A549 (cell line): ENCODE results near the gene ZFP92. TPM values are rescaled to one million over a fixed set of nuclear protein-coding genes. Genes with fewer than 3 reads are reported as not detected.

ENCODE experiments used
- ATAC-seq, 2 experiments: fragments of 200-7000 bp in 1 of 2; fragments of >200 bp in 1 of 2; cut with Nextera tagmentation in 1 of 2; cut with Tn5 transposase in 1 of 2; 3 replicates each; pipeline versions ENCODE4 v1.8.0 to v1.9.1; 2018 to 2020; ENCODE audit warnings: mild to moderate bottlenecking in 1 of 2, moderate library complexity in 1 of 2
- CTCF ChIA-PET: fragments of 300-600 bp; sonication (Branson Sonifier 250); formaldehyde crosslinking; extraction: SDS; loops from one replicate; lab custom pipeline; 2021; ENCODE audit warnings: antibody characterized with exemption, inconsistent platforms; lab: Yijun Ruan, JAX
- POLR2A ChIA-PET: fragments of 350-600 bp; formaldehyde crosslinking; extraction: SDS; loops from one replicate; lab custom pipeline; 2021; ENCODE audit warnings: antibody characterized with exemption, inconsistent platforms; lab: Yijun Ruan, JAX
- DNase-seq, 2 experiments: peaks; one replicate each; pipeline versions ENCODE4 v3.0.0 to v3.0.0-alpha.2; 2011 to 2016; ENCODE audit warnings: low read depth in 1 of 2, low spot score in 1 of 2
- FAIRE-seq: peaks from 2 replicates; lab custom pipeline; 2011; peaks lifted over from hg19 to GRCh38; lab: Jason Lieb, UNC
- H3K27ac ChIP-seq, 2 experiments: fragments of >200 bp; sonication (Bioruptor Twin); formaldehyde crosslinking; 3 replicates each; pipeline ENCODE4 v1.5.1; 2016 to 2017
- H3K4me1 ChIP-seq: fragments of >200 bp; sonication (Bioruptor Twin); formaldehyde crosslinking; 3 replicates; pipeline ENCODE4 v1.6.1; 2016
- H3K4me2 ChIP-seq: fragments of >200 bp; sonication (Bioruptor Twin); formaldehyde crosslinking; 3 replicates; pipeline ENCODE4 v1.6.1; 2016
- H3K4me3 ChIP-seq: fragments of >200 bp; sonication (Bioruptor Twin); formaldehyde crosslinking; 3 replicates; pipeline ENCODE4 v1.5.1; 2016
- H3K9me3 ChIP-seq: fragments of >200 bp; sonication (Bioruptor Twin); formaldehyde crosslinking; 3 replicates; pipeline ENCODE4 v1.6.1; 2016
- CBX8 ChIP-seq: fragments of 200-600 bp; sonication (generic); IDR thresholded peaks from 2 replicates; pipeline ENCODE4 v1.6.1; 2016
- CEBPB ChIP-seq, 2 experiments: fragments of >200 bp in 1 of 2; sonication (Bioruptor Twin) in 1 of 2; formaldehyde crosslinking in 1 of 2; IDR thresholded peaks; 2 replicates each; pipeline ENCODE4 v1.6.1; 2012 to 2016
- CHD2 ChIP-seq: fragments of 150-350 bp; IDR thresholded peaks from 2 replicates; pipeline ENCODE4 v1.6.1; 2014; ENCODE audit warnings: low read length; ENCODE audit not compliant: partially characterized antibody
- CTCF ChIP-seq: fragments of >200 bp; sonication (Bioruptor Twin); formaldehyde crosslinking; IDR thresholded peaks from 3 replicates; pipeline ENCODE4 v1.5.1; 2016
- EHF ChIP-seq: fragments of 250-450 bp; sonication (Bioruptor Pico); IDR thresholded peaks from 2 replicates; pipeline ENCODE4 v1.5.0; 2020; ENCODE audit warnings: mild to moderate bottlenecking
- EHMT2 ChIP-seq: fragments of 200-600 bp; sonication (generic); IDR thresholded peaks from 2 replicates; pipeline ENCODE4 v1.6.1; 2016; ENCODE audit warnings: antibody characterized with exemption, low read depth, mild to moderate bottlenecking, moderate library complexity
- EP300 ChIP-seq, 2 experiments: fragments of >200 bp; sonication (Bioruptor Twin); formaldehyde crosslinking; IDR thresholded peaks; 2 replicates in 1 of 2; 3 replicates in 1 of 2; pipeline ENCODE4 v1.6.1; 2016 to 2017
- ESRRA ChIP-seq: fragments of 150-350 bp; IDR thresholded peaks from 2 replicates; pipeline ENCODE4 v1.6.1; 2014; ENCODE audit warnings: mild to moderate bottlenecking, low read length, borderline replicate concordance
- FOSB ChIP-seq: fragments of 250-450 bp; sonication (Bioruptor Pico); IDR thresholded peaks from 2 replicates; pipeline ENCODE4 v1.5.0; 2020; ENCODE audit warnings: mild to moderate bottlenecking, moderate library complexity
- FOSL2 ChIP-seq, 2 experiments: fragments of 450-650 bp in 1 of 2; fragments of >200 bp in 1 of 2; sonication (Bioruptor Twin) in 1 of 2; formaldehyde crosslinking; IDR thresholded peaks; 2 replicates each; pipeline versions ENCODE4 v1.5.0 to v1.6.1; 2016 to 2020; ENCODE audit warnings: mild to moderate bottlenecking in 1 of 2, moderate library complexity in 1 of 2
- FOXS1 ChIP-seq: fragments of 250-450 bp; sonication (Bioruptor Pico); IDR thresholded peaks from 2 replicates; pipeline ENCODE4 v1.5.0; 2020; ENCODE audit warnings: mild to moderate bottlenecking, moderate library complexity
- HDAC2 ChIP-seq: fragments of 200-600 bp; sonication (generic); IDR thresholded peaks from 2 replicates; pipeline ENCODE4 v1.6.1; 2016
- HEYL ChIP-seq: fragments of 250-450 bp; sonication (Bioruptor Pico); IDR thresholded peaks from 2 replicates; pipeline ENCODE4 v1.8.0; 2021; ENCODE audit warnings: mild to moderate bottlenecking, moderate library complexity
- HOXB13 ChIP-seq: fragments of 250-450 bp; sonication (Bioruptor Pico); IDR thresholded peaks from 2 replicates; pipeline ENCODE4 v1.5.0; 2020; ENCODE audit warnings: low read depth, mild to moderate bottlenecking, moderate library complexity
- HOXB5 ChIP-seq: fragments of 250-450 bp; sonication (Bioruptor Pico); IDR thresholded peaks from 2 replicates; pipeline ENCODE4 v1.5.0; 2020; ENCODE audit warnings: mild to moderate bottlenecking, moderate library complexity
- KDM1A ChIP-seq: fragments of 200-600 bp; sonication (generic); IDR thresholded peaks from 2 replicates; pipeline ENCODE4 v1.6.1; 2016; ENCODE audit warnings: low read depth, mild to moderate bottlenecking
- KDM5A ChIP-seq: fragments of 200-600 bp; sonication (generic); IDR thresholded peaks from 2 replicates; pipeline ENCODE4 v1.6.1; 2016; ENCODE audit warnings: antibody characterized with exemption, mild to moderate bottlenecking
- NFE2L2 ChIP-seq: fragments of 150-350 bp; conservative IDR thresholded peaks from 2 replicates; pipeline ENCODE4 v1.6.1; 2014; ENCODE audit warnings: low read length
- NR3C1 ChIP-seq: fragments of >200 bp; sonication (Bioruptor Twin); formaldehyde crosslinking; IDR thresholded peaks from 3 replicates; pipeline ENCODE4 v1.6.1; 2017
- PHF8 ChIP-seq: fragments of 200-600 bp; sonication (generic); IDR thresholded peaks from 2 replicates; pipeline ENCODE4 v1.6.1; 2016; ENCODE audit warnings: low read depth, mild to moderate bottlenecking, antibody characterized with exemption, moderate library complexity, borderline replicate concordance
- RARB ChIP-seq: fragments of 250-450 bp; sonication (Bioruptor Pico); IDR thresholded peaks from 2 replicates; pipeline ENCODE4 v1.8.0; 2021; ENCODE audit warnings: mild to moderate bottlenecking, moderate library complexity
- RFX5 ChIP-seq: fragments of 450-650 bp; IDR thresholded peaks from 2 replicates; pipeline ENCODE4 v1.7.1; 2014; ENCODE audit warnings: antibody characterized with exemption, mild to moderate bottlenecking, moderate library complexity
- TP53 ChIP-seq: fragments of 250-450 bp; sonication (Bioruptor Pico); IDR thresholded peaks from 2 replicates; pipeline ENCODE4 v1.5.0; 2021; ENCODE audit warnings: mild to moderate bottlenecking, moderate library complexity
- ZC3H11A ChIP-seq: fragments of 450-650 bp; IDR thresholded peaks from 2 replicates; pipeline ENCODE4 v1.6.1; 2014; ENCODE audit warnings: antibody characterized with exemption, mild to moderate bottlenecking
- ZSCAN20 ChIP-seq: fragments of 250-450 bp; sonication (Bioruptor Pico); IDR thresholded peaks from 2 replicates; pipeline ENCODE4 v1.8.0; 2022; ENCODE audit warnings: mild to moderate bottlenecking, moderate library complexity
- WGBS: methylation state at CpG from one replicate; pipeline ENCODE4 v1.1.6; 2017; ENCODE audit errors: missing lambda C conversion rate; 5-methylcytosine and 5-hydroxymethylcytosine counted together
- polyA plus RNA-seq, 4 experiments: library from polyadenylated mRNA; depleted of rRNA in 3 of 4; stranded (reverse); fragments of >200 nt; fragmentation: RNase III in 1 of 4; extraction: RNeasy Plus Mini Kit Qiagen cat#74134 plus additional on column Dnase treatment in 1 of 4; gene quantifications; 2 replicates in 3 of 4; 3 replicates in 1 of 4; pipeline ENCODE4 v1.2.3, GENCODE V29; 2011 to 2017
- TF ChIP-seq, protein P1 (sequence below): fragments of >200 bp; sonication (Bioruptor Twin); formaldehyde crosslinking; IDR thresholded peaks from 3 replicates; pipeline ENCODE4 v1.6.1; 2016
- TF ChIP-seq, protein P2 (sequence below): IDR thresholded peaks from 2 replicates; pipeline ENCODE4 v1.6.1; 2012
- TF ChIP-seq, protein P3 (sequence below): fragments of 450-650 bp; IDR thresholded peaks from 2 replicates; pipeline ENCODE4 v1.6.1; 2014; ENCODE audit warnings: antibody characterized with exemption

The ZFP92 gene
- polyA plus RNA-seq, 2 of the 4 experiments (the other 2 are of a cell fraction): 0.47 to 0.70 TPM

GRCh38 chrX:153374426-153374825 is 36.8 kb upstream of the ZFP92 start:
- 23% methylated on average over 7 of the region's 7 CpGs for WGBS
- H3K27ac ChIP-seq: no peak overlapping the region
- no peak overlapping the region for H3K4me3 ChIP-seq
- ChIA-PET POLR2A (no interaction called here), CTCF (interaction anchor here (1.1 kb wide), 1 partner anchor 13 kb away, joined by 3 read pairs; no protein-coding TSS in a partner anchor)
- H3K9me3 ChIP-seq: no peaks in the 10 kb centered on the region
- no peak overlapping the region for H3K4me2 ChIP-seq
- no peak for DNase-seq
- FAIRE-seq: peak; percentile 80
- TF ChIP-seq KDM1A (no peak), CTCF (peak; percentile 7; the same call in 1 of the 3 replicates)
- no peak for ATAC-seq
- no peaks in the 10 kb centered on the region for H3K4me1 ChIP-seq

- H3K4me1 ChIP-seq: no peaks in the 10 kb centered on the region
- ChIA-PET CTCF (no interaction called here), POLR2A (no interaction called here)
- H3K4me2 ChIP-seq: no peak overlapping the region
- WGBS: 50% methylated on average over 1 of the region's 5 CpGs
- FAIRE-seq: no peak
- no peak overlapping the region for H3K27ac ChIP-seq
- no peak for TF ChIP-seq RARB (CRISPR knock-in tag)
- TF ChIP-seq, protein P1, sequence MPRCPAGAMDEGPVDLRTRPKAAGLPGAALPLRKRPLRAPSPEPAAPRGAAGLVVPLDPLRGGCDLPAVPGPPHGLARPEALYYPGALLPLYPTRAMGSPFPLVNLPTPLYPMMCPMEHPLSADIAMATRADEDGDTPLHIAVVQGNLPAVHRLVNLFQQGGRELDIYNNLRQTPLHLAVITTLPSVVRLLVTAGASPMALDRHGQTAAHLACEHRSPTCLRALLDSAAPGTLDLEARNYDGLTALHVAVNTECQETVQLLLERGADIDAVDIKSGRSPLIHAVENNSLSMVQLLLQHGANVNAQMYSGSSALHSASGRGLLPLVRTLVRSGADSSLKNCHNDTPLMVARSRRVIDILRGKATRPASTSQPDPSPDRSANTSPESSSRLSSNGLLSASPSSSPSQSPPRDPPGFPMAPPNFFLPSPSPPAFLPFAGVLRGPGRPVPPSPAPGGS: no peak
- TF ChIP-seq CHD2: no peak
- no peak for TF ChIP-seq FOSL2 (IDR thresholded peaks at IDR 0.05)
- no peak for TF ChIP-seq FOSL2 (CRISPR knock-in tag; IDR thresholded peaks at IDR 0.05)
- no peak for TF ChIP-seq NR3C1
- TF ChIP-seq HDAC2: no peak
- no peak for TF ChIP-seq ZSCAN20 (CRISPR knock-in tag)
- TF ChIP-seq EHF (CRISPR knock-in tag): no peak
- TF ChIP-seq ZC3H11A: no peak
- TF ChIP-seq TP53: no peak
- TF ChIP-seq FOXS1 (CRISPR knock-in tag): no peak
- TF ChIP-seq HOXB13 (CRISPR knock-in tag): no peak
- no peak for TF ChIP-seq KDM5A
- TF ChIP-seq, protein P2, sequence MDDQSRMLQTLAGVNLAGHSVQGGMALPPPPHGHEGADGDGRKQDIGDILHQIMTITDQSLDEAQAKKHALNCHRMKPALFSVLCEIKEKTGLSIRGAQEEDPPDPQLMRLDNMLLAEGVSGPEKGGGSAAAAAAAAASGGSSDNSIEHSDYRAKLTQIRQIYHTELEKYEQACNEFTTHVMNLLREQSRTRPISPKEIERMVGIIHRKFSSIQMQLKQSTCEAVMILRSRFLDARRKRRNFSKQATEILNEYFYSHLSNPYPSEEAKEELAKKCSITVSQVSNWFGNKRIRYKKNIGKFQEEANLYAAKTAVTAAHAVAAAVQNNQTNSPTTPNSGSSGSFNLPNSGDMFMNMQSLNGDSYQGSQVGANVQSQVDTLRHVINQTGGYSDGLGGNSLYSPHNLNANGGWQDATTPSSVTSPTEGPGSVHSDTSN: no peak
- TF ChIP-seq EP300 (IDR thresholded peaks at IDR 0.05): no peak
- TF ChIP-seq RFX5: no peak
- TF ChIP-seq, all 56 proteins: peak for 0
- ATAC-seq (no peak), DNase-seq (no peak)
- no peak overlapping the region for H3K4me3 ChIP-seq
- H3K9me3 ChIP-seq: no peaks in the 10 kb centered on the region
These were observed 35.7 kb upstream of the ZFP92 start for GRCh38 chrX:153375571-153375970.

DNA sequence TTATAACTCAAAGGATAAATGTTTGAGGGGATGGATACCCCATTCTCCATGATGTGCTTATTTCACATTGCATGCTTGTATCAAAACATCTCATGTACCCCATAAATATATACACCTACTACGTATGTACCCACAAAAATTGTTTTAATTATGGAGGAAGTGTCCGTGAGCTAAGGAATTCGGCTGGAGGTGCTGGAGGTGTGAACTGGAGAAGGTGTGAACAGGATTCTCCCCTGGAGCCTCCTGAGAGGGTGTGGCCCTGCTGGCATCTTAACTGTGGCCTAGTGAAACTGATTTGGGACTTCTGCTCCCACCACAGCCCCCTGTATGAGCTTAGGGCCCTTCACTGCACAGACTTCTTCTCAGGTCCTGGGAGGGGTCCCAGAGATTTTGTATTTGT is 33.5 kb upstream of the ZFP92 start:
- no peak for FAIRE-seq
- no peaks in the 10 kb centered on the region for H3K9me3 ChIP-seq
- no peak overlapping the region for H3K4me3 ChIP-seq
- ChIA-PET POLR2A (no interaction called here), CTCF (interaction anchor here (1.3 kb wide), 1 partner anchor 21 kb away, joined by 3 read pairs; no protein-coding TSS in a partner anchor)
- no peaks in the 10 kb centered on the region for H3K4me1 ChIP-seq
- TF ChIP-seq CEBPB (IDR thresholded peaks at IDR 0.05) (no peak), NFE2L2 (no peak), HEYL (CRISPR knock-in tag) (no peak), FOSB (CRISPR knock-in tag) (no peak), ESRRA (no peak), EHF (CRISPR knock-in tag) (no peak), HOXB5 (no peak), KDM5A (no peak), CBX8 (no peak), EHMT2 (no peak), HOXB13 (CRISPR knock-in tag) (no peak), RFX5 (no peak), PHF8 (no peak)
- TF ChIP-seq, protein P3, sequence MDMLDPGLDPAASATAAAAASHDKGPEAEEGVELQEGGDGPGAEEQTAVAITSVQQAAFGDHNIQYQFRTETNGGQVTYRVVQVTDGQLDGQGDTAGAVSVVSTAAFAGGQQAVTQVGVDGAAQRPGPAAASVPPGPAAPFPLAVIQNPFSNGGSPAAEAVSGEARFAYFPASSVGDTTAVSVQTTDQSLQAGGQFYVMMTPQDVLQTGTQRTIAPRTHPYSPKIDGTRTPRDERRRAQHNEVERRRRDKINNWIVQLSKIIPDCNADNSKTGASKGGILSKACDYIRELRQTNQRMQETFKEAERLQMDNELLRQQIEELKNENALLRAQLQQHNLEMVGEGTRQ: no peak
- TF ChIP-seq, protein P1: no peak
- no peak overlapping the region for H3K4me2 ChIP-seq
- 40% methylated on average over 3 of the region's 3 CpGs for WGBS
- ATAC-seq: no peak
- no peak for DNase-seq
- no peak overlapping the region for H3K27ac ChIP-seq
